Upper lobe of right lung (tissue), 1 donor: ENCODE results near the gene PTPRG. TPM values are rescaled to one million over a fixed set of nuclear protein-coding genes. Genes with fewer than 3 reads are reported as not detected.

Experiments used
- ATAC-seq: fragments of 200-7000 bp; cut with Tn5 transposase; one replicate; pipeline ENCODE4 v1.9.1; 2020; ENCODE audit warnings: mild to moderate bottlenecking, moderate library complexity
- DNase-seq: peaks from one replicate; pipeline ENCODE4 v3.0.0-alpha.2; 2020
- H3K27ac ChIP-seq: fragments of 200-600 bp; one replicate; pipeline ENCODE4 v1.8.0; 2022
- H3K27me3 ChIP-seq: fragments of 200-600 bp; one replicate; pipeline ENCODE4 v1.8.0; 2022; ENCODE audit warnings: mild to moderate bottlenecking
- H3K36me3 ChIP-seq: fragments of 200-600 bp; one replicate; pipeline ENCODE4 v1.8.0; 2022
- H3K4me1 ChIP-seq: fragments of 200-600 bp; one replicate; pipeline ENCODE4 v1.8.0; 2022
- H3K4me3 ChIP-seq: fragments of 200-600 bp; one replicate; pipeline ENCODE4 v1.8.0; 2022; ENCODE audit warnings: mild to moderate bottlenecking
- H3K9me3 ChIP-seq: fragments of 200-600 bp; one replicate; pipeline ENCODE4 v1.8.0; 2022
- CTCF ChIP-seq: fragments of 200-600 bp; IDR thresholded peaks from one replicate; pipeline ENCODE4 v1.8.0; 2022; ENCODE audit warnings: antibody characterized with exemption
- intact Hi-C: fragments of 100-400 bp; cut with DNase I; formaldehyde crosslinking; loops from one replicate; pipeline ENCODE4 v1.11.0; 2022
- total RNA-seq: library from RNA; stranded (reverse); fragmentation: NEBNext Ultra II Directional; extraction: Animal tissue kit (Norgen Biotek cat#: 25700); gene quantifications from one replicate; pipeline ENCODE4 v1.2.1, GENCODE V29; 2021
- donor health status: DM: no; HTN: yes; CAD: no; lungs with severe emphysema.

PTPRG gene
- total RNA-seq, 1 donor from 2014 or later, result 86.7 TPM

GRCh38 chr3:62041681-62042080, 480.3 kb downstream of the PTPRG start:
- DNase-seq, result no peak
- Histone ChIP-seq H3K27ac (no peak overlapping the region), H3K27me3 (no peaks in the 10 kb centered on the region), H3K4me1 (no peaks in the 10 kb centered on the region), H3K9me3 (no peaks in the 10 kb centered on the region), H3K36me3 (no peaks in the 10 kb centered on the region), H3K4me3 (no peak overlapping the region)
- no peak for ATAC-seq
- intact Hi-C loops, result no loop called here
- no peak for TF ChIP-seq CTCF

GRCh38 chr3:62044874-62045411, 483.6 kb downstream of the PTPRG start:
- Histone ChIP-seq H3K9me3 (no peaks in the 10 kb centered on the region), H3K4me3 (no peak overlapping the region), H3K4me1 (no peaks in the 10 kb centered on the region), H3K27ac (no peak overlapping the region), H3K36me3 (no peaks in the 10 kb centered on the region), H3K27me3 (no peaks in the 10 kb centered on the region)
- intact Hi-C loops, result no loop called here
- DNase-seq (no peak), ATAC-seq (no peak)
- TF ChIP-seq CTCF, result no peak

GRCh38 chr3:62046326-62046725, 485.0 kb downstream of the PTPRG start:
- TF ChIP-seq CTCF, result no peak
- no peak for ATAC-seq
- DNase-seq, result no peak
- H3K9me3 ChIP-seq, result no peaks in the 10 kb centered on the region
- no peak overlapping the region for H3K27ac ChIP-seq
- intact Hi-C loops, result no loop called here
- no peak overlapping the region for H3K4me3 ChIP-seq
- H3K27me3 ChIP-seq, result no peaks in the 10 kb centered on the region
- H3K36me3 ChIP-seq, result no peaks in the 10 kb centered on the region
- no peaks in the 10 kb centered on the region for H3K4me1 ChIP-seq

GRCh38 chr3:62048577-62048976, 487.2 kb downstream of the PTPRG start:
- TF ChIP-seq CTCF, result no peak
- DNase-seq (no peak), ATAC-seq (no peak)
- Histone ChIP-seq H3K27ac (no peak overlapping the region), H3K4me3 (no peak overlapping the region), H3K4me1 (no peaks in the 10 kb centered on the region), H3K9me3 (no peaks in the 10 kb centered on the region), H3K27me3 (no peaks in the 10 kb centered on the region), H3K36me3 (no peaks in the 10 kb centered on the region)
- intact Hi-C loops, result no loop called here

- no peak overlapping the region for H3K27ac ChIP-seq
- no peak overlapping the region for H3K4me3 ChIP-seq
- H3K4me1 ChIP-seq, result no peaks in the 10 kb centered on the region
- intact Hi-C loops, result no loop called here
- no peak for TF ChIP-seq CTCF
- H3K36me3 ChIP-seq, result no peaks in the 10 kb centered on the region
- H3K9me3 ChIP-seq, result no peaks in the 10 kb centered on the region
- no peaks in the 10 kb centered on the region for H3K27me3 ChIP-seq
- ATAC-seq (no peak), DNase-seq (no peak)
Measured at GRCh38 chr3:62049033-62049432, 487.7 kb downstream of the PTPRG start.

GRCh38 chr3:62051506-62051905, 490.1 kb downstream of the PTPRG start:
- TF ChIP-seq CTCF, result peak; percentile 11
- DNase-seq (no peak), ATAC-seq (no peak)
- no peaks in the 10 kb centered on the region for H3K9me3 ChIP-seq
- H3K36me3 ChIP-seq, result no peaks in the 10 kb centered on the region
- intact Hi-C loops, result no loop called here
- H3K27me3 ChIP-seq, result no peaks in the 10 kb centered on the region
- H3K27ac ChIP-seq, result no peak overlapping the region
- no peak overlapping the region for H3K4me3 ChIP-seq
- no peaks in the 10 kb centered on the region for H3K4me1 ChIP-seq
